HUES48 (cell line): Measurements from ENCODE around the gene PSG5.
"Not testable (repeated sequence)": the region's sequence is repeated elsewhere in the genome, so short reads cannot be mapped to it uniquely, and the experiment has no call there.

Source experiments
- H3K27ac ChIP-seq: one replicate; pipeline ENCODE4 v1.7.0; 2013; ENCODE audit warnings: low read depth, low read length, inconsistent platforms
- H3K27me3 ChIP-seq: 2 replicates; pipeline ENCODE4 v1.6.1; 2013; ENCODE audit warnings: mild to moderate bottlenecking, low read length; ENCODE audit not compliant: control insufficient read depth, insufficient read depth
- H3K36me3 ChIP-seq: 2 replicates; pipeline ENCODE4 v1.6.1; 2013; ENCODE audit warnings: low read length; ENCODE audit not compliant: control insufficient read depth, insufficient read depth
- H3K4me1 ChIP-seq: 2 replicates; pipeline ENCODE4 v1.6.1; 2013; ENCODE audit warnings: mild to moderate bottlenecking, low read length; ENCODE audit not compliant: control insufficient read depth, insufficient read depth
- H3K4me3 ChIP-seq: 2 replicates; pipeline ENCODE4 v1.5.1; 2013; ENCODE audit warnings: mild to moderate bottlenecking, low read depth, low read length
- H3K9ac ChIP-seq: 2 replicates; pipeline ENCODE4 v1.6.1; 2013; ENCODE audit warnings: mild to moderate bottlenecking, low read depth, low read length, moderate library complexity
- H3K9me3 ChIP-seq: 2 replicates; pipeline ENCODE4 v1.6.1; 2013; ENCODE audit warnings: low read length; ENCODE audit not compliant: control insufficient read depth, insufficient read depth

PSG5 gene

GRCh38 chr19:43207174-43207573, 20.8 kb upstream of the PSG5 start:
- H3K9me3 ChIP-seq = peaks cover 17% of the 10 kb centered on the region
- H3K27ac ChIP-seq, H3K36me3 ChIP-seq, H3K4me1 ChIP-seq, H3K9ac ChIP-seq, H3K4me3 ChIP-seq, H3K27me3 ChIP-seq: not testable (repeated sequence)

- H3K9ac ChIP-seq, H3K27me3 ChIP-seq, H3K4me3 ChIP-seq, H3K27ac ChIP-seq, H3K36me3 ChIP-seq, H3K4me1 ChIP-seq: not testable (repeated sequence)
- peaks cover 19% of the 10 kb centered on the region for H3K9me3 ChIP-seq
These were observed 19.3 kb upstream of the PSG5 start, which contains the start of gene PSG4 for GRCh38 chr19:43205471-43206105. Gene PSG4 (minus strand): TSS chr19:43205638. CDS start chr19:43205536, 102 bp downstream.

GRCh38 chr19:43203611-43204010, 17.3 kb upstream of the PSG5 start:
- H3K9ac ChIP-seq, H3K4me1 ChIP-seq, H3K27me3 ChIP-seq, H3K36me3 ChIP-seq, H3K4me3 ChIP-seq, H3K27ac ChIP-seq: not testable (repeated sequence)
- peaks cover 13% of the 10 kb centered on the region for H3K9me3 ChIP-seq

- H3K9me3 ChIP-seq = peaks cover 14% of the 10 kb centered on the region
- not testable (repeated sequence) for H3K4me3 ChIP-seq, H3K4me1 ChIP-seq, H3K9ac ChIP-seq, H3K27ac ChIP-seq, H3K36me3 ChIP-seq, H3K27me3 ChIP-seq
These were observed 15.6 kb upstream of the PSG5 start for GRCh38 chr19:43201891-43202290.

DNA sequence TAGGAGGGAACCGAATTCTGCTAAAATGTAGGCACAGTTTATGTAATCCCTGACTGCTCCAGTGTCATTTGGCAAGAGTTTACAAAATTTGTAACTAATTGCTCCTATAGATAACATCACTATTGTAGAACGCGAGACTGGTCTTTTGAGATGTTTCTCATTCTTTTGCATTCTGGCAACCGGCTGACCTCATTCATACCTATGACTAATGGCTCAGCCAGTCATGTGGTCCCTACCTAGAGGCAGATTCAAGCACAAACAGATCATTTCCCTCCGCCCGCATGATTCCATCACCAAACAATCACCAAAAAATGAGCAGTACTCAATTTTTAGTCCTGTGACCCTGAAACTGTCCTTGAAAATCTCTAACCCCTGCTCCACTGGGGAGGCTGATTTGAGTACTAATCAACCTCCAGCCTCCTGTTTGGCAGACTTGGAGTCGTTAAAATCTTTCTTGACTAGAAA, 15.0 kb upstream of the PSG5 start:
- not testable (repeated sequence) for H3K4me3 ChIP-seq, H3K36me3 ChIP-seq, H3K27ac ChIP-seq, H3K4me1 ChIP-seq, H3K9ac ChIP-seq, H3K27me3 ChIP-seq
- H3K9me3 ChIP-seq = peaks cover 14% of the 10 kb centered on the region

GRCh38 chr19:43198686-43199419, 12.5 kb upstream of the PSG5 start:
- H3K4me1 ChIP-seq, H3K27me3 ChIP-seq, H3K9ac ChIP-seq, H3K4me3 ChIP-seq, H3K36me3 ChIP-seq, H3K27ac ChIP-seq: not testable (repeated sequence)
- peaks cover 18% of the 10 kb centered on the region for H3K9me3 ChIP-seq

DNA sequence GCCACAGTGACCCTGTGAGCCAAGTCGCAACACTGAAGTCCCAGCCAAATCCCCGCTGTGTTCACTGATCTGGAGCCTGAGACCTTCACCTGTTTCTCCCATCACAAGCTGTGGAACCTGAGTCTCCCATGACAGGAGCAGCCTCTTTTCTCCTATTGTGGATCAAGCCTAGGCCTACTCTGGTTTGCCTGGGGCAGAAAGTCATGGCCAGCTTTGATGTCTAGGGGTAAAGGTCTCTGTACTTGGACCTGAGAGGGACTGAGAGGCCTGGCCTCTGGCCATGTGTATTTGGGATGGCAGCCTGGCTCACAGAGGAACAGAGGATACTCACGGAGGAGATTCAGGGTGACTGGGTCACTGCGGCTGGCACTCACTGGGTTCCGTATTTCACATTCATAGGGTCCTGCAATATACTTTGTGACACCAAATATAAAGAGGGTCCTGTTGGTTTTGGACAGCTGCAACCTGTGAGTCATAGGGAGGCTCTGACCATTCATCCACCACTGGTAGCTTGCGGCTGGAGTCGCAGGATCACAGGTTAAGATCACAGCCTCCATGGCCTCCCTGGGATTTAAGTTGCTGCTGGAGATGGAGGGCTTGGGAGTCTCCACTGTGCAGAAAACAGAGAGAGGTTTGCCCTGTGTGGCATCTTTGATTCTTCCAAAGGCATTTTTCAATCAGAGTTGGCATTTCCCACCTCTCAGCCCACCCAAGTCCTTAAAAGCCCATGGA, 11.5 kb upstream of the PSG5 start:
- H3K27me3 ChIP-seq, H3K4me3 ChIP-seq, H3K9ac ChIP-seq, H3K4me1 ChIP-seq, H3K27ac ChIP-seq, H3K36me3 ChIP-seq: not testable (repeated sequence)
- peaks cover 21% of the 10 kb centered on the region for H3K9me3 ChIP-seq

- not testable (repeated sequence) for H3K27ac ChIP-seq, H3K36me3 ChIP-seq, H3K4me1 ChIP-seq, H3K4me3 ChIP-seq, H3K9ac ChIP-seq, H3K27me3 ChIP-seq
- H3K9me3 ChIP-seq = peaks cover 26% of the 10 kb centered on the region; the same call in 1 of the 2 replicates
These were observed 8.1 kb upstream of the PSG5 start for GRCh38 chr19:43194397-43194796.

- not testable (repeated sequence) for H3K36me3 ChIP-seq, H3K9ac ChIP-seq, H3K27ac ChIP-seq, H3K27me3 ChIP-seq, H3K4me1 ChIP-seq, H3K4me3 ChIP-seq
- peaks cover 19% of the 10 kb centered on the region; the same call in 1 of the 2 replicates for H3K9me3 ChIP-seq
These were observed 6.2 kb upstream of the PSG5 start for GRCh38 chr19:43192381-43193155.

- H3K9me3 ChIP-seq = peaks cover 30% of the 10 kb centered on the region; the same call in 1 of the 2 replicates
- not testable (repeated sequence) for H3K4me3 ChIP-seq, H3K9ac ChIP-seq
These were observed 1.8 kb upstream of the PSG5 start for GRCh38 chr19:43188092-43188491.

More at GRCh38 chr19:43188092-43188491, 1.8 kb upstream of the PSG5 start:
- H3K4me1 ChIP-seq, H3K36me3 ChIP-seq, H3K27ac ChIP-seq, H3K27me3 ChIP-seq: not testable (repeated sequence)
